NCI-H510A (cell line): ENCODE results near the gene KLHL2.

Experiments
- DNase-seq: peaks from one replicate; lab custom pipeline; 2025; lab: John Stamatoyannopoulos, UW

KLHL2 gene

GRCh38 chr4:165368114-165368513 is 160.8 kb downstream of the KLHL2 start:
- no peak for DNase-seq

- DNase-seq, result no peak
Measured at GRCh38 chr4:165368567-165368966, 161.2 kb downstream of the KLHL2 start.

- DNase-seq, result no peak
Measured at GRCh38 chr4:165369522-165369921, 162.2 kb downstream of the KLHL2 start.

GRCh38 chr4:165370530-165370929 is 163.2 kb downstream of the KLHL2 start:
- DNase-seq, result no peak
